Neural progenitor cell (in vitro differentiated cells): ENCODE data around the gene LAGE3. TPM values are rescaled to one million over a fixed set of nuclear protein-coding genes. Genes with fewer than 3 reads are reported as not detected.

ENCODE experiments used
- DNase-seq: peaks from one replicate; pipeline ENCODE4 v3.0.0-alpha.2; 2016; ENCODE audit warnings: low spot score
- H2AFZ ChIP-seq: fragments of 200-600 bp; sonication (generic); replicated peaks from 2 replicates; pipeline ENCODE4 v1.6.1; 2016; ENCODE audit warnings: antibody characterized with exemption
- H3F3A ChIP-seq: fragments of 200-600 bp; sonication (generic); 2 replicates; pipeline ENCODE4 v1.6.1; 2016; ENCODE audit warnings: antibody characterized with exemption, low read depth
- H3K27ac ChIP-seq: fragments of 200-600 bp; sonication (generic); 2 replicates; pipeline ENCODE4 v1.5.1; 2016; ENCODE audit warnings: mild to moderate bottlenecking
- H3K27me3 ChIP-seq: fragments of 200-600 bp; sonication (generic); 2 replicates; pipeline ENCODE4 v1.6.1; 2016; ENCODE audit warnings: mild to moderate bottlenecking, moderate library complexity
- H3K36me3 ChIP-seq: fragments of 200-600 bp; sonication (generic); 2 replicates; pipeline ENCODE4 v1.5.1; 2016
- H3K4me1 ChIP-seq: fragments of 200-600 bp; sonication (generic); 2 replicates; pipeline ENCODE4 v1.6.1; 2016; ENCODE audit warnings: mixed run types
- H3K4me2 ChIP-seq: fragments of 200-600 bp; sonication (generic); 2 replicates; pipeline ENCODE4 v1.6.1; 2016
- H3K4me3 ChIP-seq: fragments of 200-600 bp; sonication (generic); 2 replicates; pipeline ENCODE4 v1.5.1; 2016
- H3K79me2 ChIP-seq: fragments of 200-600 bp; sonication (generic); 2 replicates; pipeline ENCODE4 v1.6.1; 2016; ENCODE audit warnings: low read depth
- H3K9ac ChIP-seq: fragments of 200-600 bp; sonication (generic); 2 replicates; pipeline ENCODE4 v1.6.1; 2016
- H3K9me3 ChIP-seq: fragments of 200-600 bp; sonication (generic); 2 replicates; pipeline ENCODE4 v1.5.1; 2016; ENCODE audit warnings: low read depth
- H4K20me1 ChIP-seq: fragments of 200-600 bp; sonication (generic); 2 replicates; pipeline ENCODE4 v1.6.1; 2016; ENCODE audit warnings: low read depth
- H3K27ac Mint-ChIP-seq: 3 replicates; pipeline ENCODE4 v1.8.0; 2021; ENCODE audit warnings: mixed read lengths
- H3K27me3 Mint-ChIP-seq: 2 replicates; pipeline ENCODE4 v1.8.0; 2022; ENCODE audit warnings: low read depth, mild to moderate bottlenecking, inconsistent platforms, moderate library complexity, mixed read lengths; ENCODE audit not compliant: insufficient read depth
- H3K36me3 Mint-ChIP-seq: 3 replicates; pipeline ENCODE4 v1.8.0; 2021; ENCODE audit warnings: mixed read lengths
- H3K4me1 Mint-ChIP-seq: 3 replicates; pipeline ENCODE4 v1.8.0; 2021; ENCODE audit warnings: mixed read lengths
- H3K4me3 Mint-ChIP-seq: 3 replicates; pipeline ENCODE4 v1.8.0; 2021; ENCODE audit warnings: mild to moderate bottlenecking, moderate library complexity, mixed read lengths
- H3K9me3 Mint-ChIP-seq: 3 replicates; pipeline ENCODE4 v1.8.0; 2020; ENCODE audit warnings: mixed read lengths
- EZH2 ChIP-seq: fragments of 200-600 bp; sonication (generic); IDR thresholded peaks from 2 replicates; pipeline ENCODE4 v1.6.1; 2017; ENCODE audit warnings: antibody characterized with exemption, mild to moderate bottlenecking, moderate library complexity
- EZH2phosphoT487 ChIP-seq: fragments of 200-600 bp; sonication (generic); IDR thresholded peaks from 2 replicates; pipeline ENCODE4 v1.6.1; 2017; ENCODE audit warnings: antibody characterized with exemption
- total RNA-seq: library from RNA; depleted of rRNA; stranded (reverse); fragments of >200 nt; gene quantifications from 2 replicates; pipeline ENCODE4 v1.2.3, GENCODE V29; 2015; ENCODE audit warnings: low replicate concordance
- TF ChIP-seq, protein P1 (sequence below): fragments of 200-600 bp; sonication (generic); IDR thresholded peaks from 2 replicates; pipeline ENCODE4 v1.5.1; 2017; ENCODE audit warnings: antibody characterized with exemption, mild to moderate bottlenecking

LAGE3 gene
- total RNA-seq, 1 donor from 2014 or later: 7.6 TPM

DNA sequence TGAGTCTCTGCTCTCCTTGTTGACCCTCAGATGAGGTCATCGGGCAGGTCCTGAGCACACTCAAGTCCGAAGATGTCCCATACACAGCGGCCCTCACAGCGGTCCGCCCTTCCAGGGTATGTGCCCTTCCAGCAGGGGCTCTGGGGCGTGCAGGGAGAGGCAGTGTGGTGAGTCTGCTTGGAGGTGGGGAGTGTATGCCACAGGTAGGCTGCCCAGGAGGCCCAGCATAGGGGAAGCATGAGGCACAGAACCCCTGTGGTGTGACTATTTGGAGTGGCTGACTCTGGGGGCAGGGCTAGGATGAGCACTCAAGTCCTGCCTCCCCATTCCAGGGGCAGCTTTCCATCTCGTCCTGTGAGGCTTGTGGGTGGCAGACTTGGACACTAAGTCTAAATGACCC is 45.5 kb downstream of the LAGE3 start:
- Histone ChIP-seq H3K79me2 (peaks cover 25% of the 10 kb centered on the region), H4K20me1 (peaks cover 10% of the 10 kb centered on the region), H3K36me3 (no peaks in the 10 kb centered on the region), H3K4me1 (no peaks in the 10 kb centered on the region), H3F3A (peaks cover 8% of the 10 kb centered on the region), H3K27ac (no peak overlapping the region), H3K9me3 (no peaks in the 10 kb centered on the region), H3K4me2 (no peak overlapping the region), H2AFZ (no peak overlapping the region), H3K27me3 (no peaks in the 10 kb centered on the region), H3K9ac (no peak overlapping the region), H3K4me3 (no peak overlapping the region)
- DNase-seq: no peak
- Mint-ChIP-seq H3K36me3 (peaks cover 10% of the 10 kb centered on the region), H3K27me3 (peaks cover 20% of the 10 kb centered on the region), H3K4me3 (no peak overlapping the region), H3K4me1 (peaks cover 21% of the 10 kb centered on the region), H3K27ac (no peak overlapping the region), H3K9me3 (peaks cover 32% of the 10 kb centered on the region)
- TF ChIP-seq EZH2: no peak
- TF ChIP-seq, protein P1, sequence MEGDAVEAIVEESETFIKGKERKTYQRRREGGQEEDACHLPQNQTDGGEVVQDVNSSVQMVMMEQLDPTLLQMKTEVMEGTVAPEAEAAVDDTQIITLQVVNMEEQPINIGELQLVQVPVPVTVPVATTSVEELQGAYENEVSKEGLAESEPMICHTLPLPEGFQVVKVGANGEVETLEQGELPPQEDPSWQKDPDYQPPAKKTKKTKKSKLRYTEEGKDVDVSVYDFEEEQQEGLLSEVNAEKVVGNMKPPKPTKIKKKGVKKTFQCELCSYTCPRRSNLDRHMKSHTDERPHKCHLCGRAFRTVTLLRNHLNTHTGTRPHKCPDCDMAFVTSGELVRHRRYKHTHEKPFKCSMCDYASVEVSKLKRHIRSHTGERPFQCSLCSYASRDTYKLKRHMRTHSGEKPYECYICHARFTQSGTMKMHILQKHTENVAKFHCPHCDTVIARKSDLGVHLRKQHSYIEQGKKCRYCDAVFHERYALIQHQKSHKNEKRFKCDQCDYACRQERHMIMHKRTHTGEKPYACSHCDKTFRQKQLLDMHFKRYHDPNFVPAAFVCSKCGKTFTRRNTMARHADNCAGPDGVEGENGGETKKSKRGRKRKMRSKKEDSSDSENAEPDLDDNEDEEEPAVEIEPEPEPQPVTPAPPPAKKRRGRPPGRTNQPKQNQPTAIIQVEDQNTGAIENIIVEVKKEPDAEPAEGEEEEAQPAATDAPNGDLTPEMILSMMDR: no peak
- TF ChIP-seq EZH2phosphoT487: no peak

GRCh38 chrX:154432210-154432609 is 46.9 kb downstream of the LAGE3 start:
- Histone ChIP-seq H3K9ac (no peak overlapping the region), H3K9me3 (no peaks in the 10 kb centered on the region), H3K4me1 (no peaks in the 10 kb centered on the region), H3K79me2 (peaks cover 18% of the 10 kb centered on the region), H3K36me3 (no peaks in the 10 kb centered on the region), H3K27me3 (no peaks in the 10 kb centered on the region), H3K27ac (no peak overlapping the region), H4K20me1 (no peaks in the 10 kb centered on the region), H3K4me3 (no peak overlapping the region), H3F3A (peaks cover 12% of the 10 kb centered on the region), H2AFZ (no peak overlapping the region), H3K4me2 (no peak overlapping the region)
- peaks cover 16% of the 10 kb centered on the region for H3K27me3 Mint-ChIP-seq
- TF ChIP-seq, protein P1: no peak
- TF ChIP-seq EZH2phosphoT487: no peak
- TF ChIP-seq EZH2: no peak
- H3K4me1 Mint-ChIP-seq: peaks cover 20% of the 10 kb centered on the region
- H3K27ac Mint-ChIP-seq: no peak overlapping the region
- H3K4me3 Mint-ChIP-seq: no peak overlapping the region
- peaks cover 28% of the 10 kb centered on the region for H3K9me3 Mint-ChIP-seq
- no peak for DNase-seq
- H3K36me3 Mint-ChIP-seq: peaks cover 10% of the 10 kb centered on the region

GRCh38 chrX:154431341-154431740 is 47.7 kb downstream of the LAGE3 start:
- Histone ChIP-seq H3K4me3 (no peak overlapping the region), H3K36me3 (no peaks in the 10 kb centered on the region), H3F3A (peaks cover 14% of the 10 kb centered on the region), H2AFZ (no peak overlapping the region), H3K27ac (no peak overlapping the region), H3K27me3 (no peaks in the 10 kb centered on the region), H3K9me3 (no peaks in the 10 kb centered on the region), H3K79me2 (peaks cover 16% of the 10 kb centered on the region), H3K9ac (no peak overlapping the region), H3K4me2 (no peak overlapping the region), H3K4me1 (no peaks in the 10 kb centered on the region), H4K20me1 (no peaks in the 10 kb centered on the region)
- Mint-ChIP-seq H3K9me3 (peaks cover 27% of the 10 kb centered on the region), H3K27ac (no peak overlapping the region), H3K36me3 (peaks cover 10% of the 10 kb centered on the region), H3K4me3 (no peak overlapping the region), H3K4me1 (peaks cover 20% of the 10 kb centered on the region), H3K27me3 (peaks cover 16% of the 10 kb centered on the region)
- TF ChIP-seq EZH2phosphoT487 (no peak), EZH2 (no peak)
- TF ChIP-seq, protein P1: no peak
- DNase-seq: no peak
